Raji (cell line): ENCODE data around the gene KCNH2.
A peak's percentile ranks its signal among the peaks of the same experiment; 100 is the strongest.

Source experiments
- POLR2A ChIP-seq: IDR thresholded peaks from 2 replicates; pipeline ENCODE4 v1.6.1; 2011; ENCODE audit warnings: low read depth, low read length, control low read depth; ENCODE audit not compliant: insufficient read depth

KCNH2 gene

GRCh38 chr7:151013733-151014497 is 35.8 kb upstream of the KCNH2 start:
- TF ChIP-seq POLR2A, result no peak

- no peak for TF ChIP-seq POLR2A
These were observed 35.2 kb upstream of the KCNH2 start for GRCh38 chr7:151013356-151013732.

GRCh38 chr7:151012911-151013347 is 34.8 kb upstream of the KCNH2 start:
- TF ChIP-seq POLR2A, result no peak

- no peak for TF ChIP-seq POLR2A
These were observed 34.0 kb upstream of the KCNH2 start for GRCh38 chr7:151012031-151012692.

GRCh38 chr7:151011097-151011409 is 32.9 kb upstream of the KCNH2 start:
- TF ChIP-seq POLR2A, result no peak

- TF ChIP-seq POLR2A, result no peak
These were observed 32.4 kb upstream of the KCNH2 start for GRCh38 chr7:151010307-151011096.

GRCh38 chr7:151010037-151010306 is 31.9 kb upstream of the KCNH2 start:
- TF ChIP-seq POLR2A, result no peak

- TF ChIP-seq POLR2A, result no peak
These were observed 31.4 kb upstream of the KCNH2 start for GRCh38 chr7:151009327-151010036.

- peak; percentile 73; the same call in 1 of the 2 replicates for TF ChIP-seq POLR2A
These were observed 30.6 kb upstream of the KCNH2 start for GRCh38 chr7:151008511-151009323.

GRCh38 chr7:151008143-151008510 is 30.0 kb upstream of the KCNH2 start:
- TF ChIP-seq POLR2A, result no peak

- no peak for TF ChIP-seq POLR2A
These were observed 29.4 kb upstream of the KCNH2 start for GRCh38 chr7:151007469-151007898.

DNA sequence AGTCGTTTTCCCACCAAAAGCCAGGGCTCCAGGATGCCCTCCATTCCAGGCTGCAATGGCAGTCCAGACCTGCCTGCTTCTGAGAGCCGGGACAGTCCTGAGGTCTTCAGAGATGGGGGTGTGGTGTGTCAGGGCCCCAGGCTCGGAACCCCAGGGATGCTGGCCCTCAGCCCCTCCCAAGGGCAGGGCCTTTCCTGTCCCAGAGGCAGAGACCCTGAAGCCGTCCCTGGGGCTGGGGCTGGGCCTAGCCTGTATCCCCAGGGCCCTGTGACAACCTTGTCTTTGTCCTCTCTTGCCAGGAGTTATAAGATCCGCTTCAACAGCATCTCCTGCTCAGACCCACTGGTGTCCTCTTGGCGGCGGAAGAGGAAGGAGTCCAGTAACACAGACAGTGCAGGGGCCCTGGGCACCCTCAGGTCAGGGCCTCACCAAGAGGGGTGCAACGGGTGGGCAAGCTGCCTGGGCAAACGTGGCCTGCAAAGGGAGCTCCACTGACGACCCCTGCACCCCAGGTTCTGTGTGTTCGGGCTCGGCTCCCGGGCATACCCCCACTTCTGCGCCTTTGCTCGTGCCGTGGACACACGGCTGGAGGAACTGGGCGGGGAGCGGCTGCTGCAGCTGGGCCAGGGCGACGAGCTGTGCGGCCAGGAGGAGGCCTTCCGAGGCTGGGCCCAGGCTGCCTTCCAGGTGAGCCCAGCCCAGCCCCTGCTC is 28.6 kb upstream of the KCNH2 start:
- no peak for TF ChIP-seq POLR2A

- no peak for TF ChIP-seq POLR2A
These were observed 27.4 kb upstream of the KCNH2 start for GRCh38 chr7:151005566-151005965.

DNA sequence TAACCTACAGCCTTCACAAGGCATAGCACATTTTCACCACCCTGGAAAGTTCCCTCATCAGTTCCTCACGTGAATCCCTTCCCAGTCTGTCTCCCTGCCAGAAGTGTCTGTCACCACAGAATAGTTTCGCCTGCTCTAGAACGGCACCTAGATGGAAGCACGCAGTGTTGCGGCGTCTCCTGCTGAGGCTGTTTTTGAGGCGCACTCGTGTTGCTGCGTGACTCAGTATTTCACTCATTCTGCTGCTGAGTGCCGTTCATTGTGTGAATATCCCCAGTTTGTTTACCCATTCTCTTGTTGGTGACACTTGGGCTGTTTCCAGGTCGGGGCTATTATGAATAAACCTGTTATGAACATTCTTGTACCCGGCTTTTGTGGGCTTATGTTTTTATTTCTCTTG is 25.5 kb upstream of the KCNH2 start:
- TF ChIP-seq POLR2A, result no peak
